Liver (tissue), 3 donors: ENCODE results near the gene CD14.

ENCODE experiments used
- CTCF ChIP-seq: fragments of 150-350 bp; IDR thresholded peaks from 2 replicates; pipeline ENCODE4 v1.5.1; 2017; ENCODE audit warnings: improper control_type of control experiment, low read depth, low read length; ENCODE audit not compliant: missing input control
- RAD21 ChIP-seq, 2 donors: IDR thresholded peaks; 2 replicates each; pipeline ENCODE4 v1.6.1; 2016; ENCODE audit warnings: antibody characterized with exemption in 2 of 2, mild to moderate bottlenecking in 2 of 2
- donor health status: healthy.
- donor health status: healthy.

- TF ChIP-seq CTCF (no peak), RAD21 (IDR thresholded peaks at IDR 0.05) (no peak)
These were observed 41.7 kb upstream of the CD14 start for GRCh38 chr5:140674629-140675028.
